HEK293 (cell line): Measurements from ENCODE around the gene PSD4.

Experiments
- BCL11A ChIP-seq: fragments of 450-650 bp; formaldehyde crosslinking; IDR thresholded peaks from 2 replicates; pipeline ENCODE4 v1.5.1; 2016; ENCODE audit warnings: low read depth, missing biosample characterization, missing genetic modification characterization
- CTCF ChIP-seq: fragments of 450-650 bp; formaldehyde crosslinking; IDR thresholded peaks from 2 replicates; pipeline ENCODE4 v1.5.1; 2016; ENCODE audit warnings: missing biosample characterization, missing genetic modification characterization
- GLI4 ChIP-seq: fragments of 450-650 bp; formaldehyde crosslinking; IDR thresholded peaks from 2 replicates; pipeline ENCODE4 v1.5.1; 2016; ENCODE audit warnings: missing biosample characterization, missing genetic modification characterization
- HOXA7 ChIP-seq: sonication (generic); formaldehyde crosslinking; IDR thresholded peaks from 2 replicates; pipeline ENCODE4 v1.8.1; 2022; ENCODE audit warnings: missing genetic modification reagents, borderline replicate concordance
- PBX3 ChIP-seq: sonication (generic); formaldehyde crosslinking; IDR thresholded peaks from 2 replicates; pipeline ENCODE4 v1.8.1; 2022; ENCODE audit warnings: mild to moderate bottlenecking, moderate library complexity, missing genetic modification reagents
- TSHZ1 ChIP-seq: fragments of 450-650 bp; formaldehyde crosslinking; IDR thresholded peaks from 2 replicates; pipeline ENCODE4 v1.5.1; 2016; ENCODE audit warnings: missing biosample characterization, missing genetic modification characterization, borderline replicate concordance
- ZNF157 ChIP-seq: fragments of 450-650 bp; formaldehyde crosslinking; IDR thresholded peaks from 2 replicates; pipeline ENCODE4 v1.5.1; 2016; ENCODE audit warnings: missing biosample characterization, missing genetic modification characterization
- ZNF404 ChIP-seq: fragments of 450-650 bp; formaldehyde crosslinking; IDR thresholded peaks from 2 replicates; pipeline ENCODE4 v1.5.1; 2017; ENCODE audit warnings: missing biosample characterization, missing genetic modification characterization
- TF ChIP-seq, protein P1 (sequence below): fragments of 450-650 bp; formaldehyde crosslinking; IDR thresholded peaks from 2 replicates; pipeline ENCODE4 v1.5.1; 2016; ENCODE audit warnings: missing biosample characterization, missing genetic modification characterization, low read depth

GRCh38 chr2:113180131-113180946 is 6.6 kb downstream of the PSD4 start:
- TF ChIP-seq PBX3 (CRISPR knock-in tag), result no peak
- no peak for TF ChIP-seq ZNF157 (tag by site-specific recombination)
- TF ChIP-seq GLI4 (tag by site-specific recombination), result no peak
- TF ChIP-seq TSHZ1, result no peak
- no peak for TF ChIP-seq ZNF404
- TF ChIP-seq, protein P1, sequence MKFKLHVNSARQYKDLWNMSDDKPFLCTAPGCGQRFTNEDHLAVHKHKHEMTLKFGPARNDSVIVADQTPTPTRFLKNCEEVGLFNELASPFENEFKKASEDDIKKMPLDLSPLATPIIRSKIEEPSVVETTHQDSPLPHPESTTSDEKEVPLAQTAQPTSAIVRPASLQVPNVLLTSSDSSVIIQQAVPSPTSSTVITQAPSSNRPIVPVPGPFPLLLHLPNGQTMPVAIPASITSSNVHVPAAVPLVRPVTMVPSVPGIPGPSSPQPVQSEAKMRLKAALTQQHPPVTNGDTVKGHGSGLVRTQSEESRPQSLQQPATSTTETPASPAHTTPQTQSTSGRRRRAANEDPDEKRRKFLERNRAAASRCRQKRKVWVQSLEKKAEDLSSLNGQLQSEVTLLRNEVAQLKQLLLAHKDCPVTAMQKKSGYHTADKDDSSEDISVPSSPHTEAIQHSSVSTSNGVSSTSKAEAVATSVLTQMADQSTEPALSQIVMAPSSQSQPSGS (tag by site-specific recombination), result no peak
- no peak for TF ChIP-seq CTCF
- TF ChIP-seq HOXA7 (CRISPR knock-in tag), result no peak
- no peak for TF ChIP-seq BCL11A (tag by site-specific recombination)
